SK-N-SH (cell line): ENCODE data around the gene NDUFS8. TPM values are rescaled to one million over a fixed set of nuclear protein-coding genes. Genes with fewer than 3 reads are reported as not detected.
A peak's percentile ranks its signal among the peaks of the same experiment; 100 is the strongest.

Experiments used
- CTCF ChIA-PET: fragments of 300-600, 350-600 bp; formaldehyde crosslinking; extraction: SDS; loops from one replicate; lab custom pipeline; 2021; lab: Yijun Ruan, JAX
- POLR2A ChIA-PET: fragments of 350-600 bp; sonication (Branson Sonifier 250); formaldehyde crosslinking; extraction: SDS; loops from one replicate; lab custom pipeline; 2020; ENCODE audit warnings: antibody characterized with exemption, inconsistent platforms; lab: Yijun Ruan, JAX
- DNase-seq: peaks from one replicate; pipeline ENCODE4 v3.0.0; 2012
- H2AFZ ChIP-seq: fragments of 200-600 bp; sonication (generic); 2 replicates; pipeline ENCODE4 v1.8.1; 2016; ENCODE audit warnings: antibody characterized with exemption, mild to moderate bottlenecking, low read depth
- H3F3A ChIP-seq: fragments of 200-600 bp; sonication (generic); replicated peaks from 2 replicates; pipeline ENCODE3; 2016; ENCODE audit warnings: antibody characterized with exemption, mild to moderate bottlenecking; ENCODE audit not compliant: insufficient read depth
- H3K27ac ChIP-seq, 2 experiments: fragments of 200-500 bp in 1 of 2; fragments of 200-600 bp in 1 of 2; sonication (Bioruptor generic) in 1 of 2; sonication (generic), shearing (Covaris generic) in 1 of 2; 2 replicates each; pipeline versions ENCODE4 v1.5.1 to v1.6.1; 2014 to 2016; ENCODE audit warnings: low read depth in 2 of 2, inconsistent platforms in 1 of 2, low read length in 1 of 2, mild to moderate bottlenecking in 1 of 2, mixed read lengths in 1 of 2
- H3K27me3 ChIP-seq: fragments of 200-600 bp; sonication (generic), shearing (Covaris generic); 2 replicates; pipeline ENCODE4 v1.6.1; 2016; ENCODE audit warnings: mixed run types; ENCODE audit not compliant: insufficient read depth
- H3K36me3 ChIP-seq, 2 experiments: fragments of 200-500 bp in 1 of 2; fragments of 200-600 bp in 1 of 2; sonication (Bioruptor generic) in 1 of 2; sonication (generic) in 1 of 2; replicated peaks in 1 of 2; 2 replicates each; pipeline versions ENCODE3 to v1.5.1; 2014 to 2016; ENCODE audit warnings: low read length in 1 of 2, mild to moderate bottlenecking in 1 of 2; ENCODE audit not compliant: insufficient read depth in 2 of 2, control insufficient read depth in 1 of 2
- H3K4me1 ChIP-seq, 2 experiments: fragments of 200-500 bp in 1 of 2; fragments of 200-600 bp in 1 of 2; sonication (Bioruptor generic) in 1 of 2; sonication (generic), shearing (Covaris generic) in 1 of 2; 2 replicates each; pipeline versions ENCODE4 v1.5.1 to v1.6.1; 2014 to 2016; ENCODE audit warnings: low read depth in 1 of 2, low read length in 1 of 2, mixed run types in 1 of 2; ENCODE audit not compliant: insufficient read depth in 2 of 2, control insufficient read depth in 1 of 2
- H3K4me2 ChIP-seq: fragments of 200-600 bp; sonication (generic), shearing (Covaris generic); 2 replicates; pipeline ENCODE4 v1.6.1; 2017; ENCODE audit warnings: mixed run types
- H3K4me3 ChIP-seq, 2 experiments: fragments of 200-500 bp in 1 of 2; fragments of 200-600 bp in 1 of 2; sonication (Bioruptor generic) in 1 of 2; sonication (generic), shearing (Covaris generic) in 1 of 2; 2 replicates each; pipeline versions ENCODE4 v1.5.1 to v1.8.1; 2014 to 2016; ENCODE audit warnings: low read depth in 2 of 2, inconsistent platforms in 1 of 2, low read length in 1 of 2, mild to moderate bottlenecking in 1 of 2, mixed read lengths in 1 of 2, moderate library complexity in 1 of 2
- H3K79me2 ChIP-seq: fragments of 200-600 bp; sonication (generic); 2 replicates; pipeline ENCODE4 v1.8.1; 2017; ENCODE audit warnings: mild to moderate bottlenecking; ENCODE audit not compliant: insufficient read depth
- H3K9ac ChIP-seq: fragments of 200-600 bp; sonication (generic); 2 replicates; pipeline ENCODE4 v1.6.1; 2017; ENCODE audit warnings: mixed run types
- H3K9me2 ChIP-seq: fragments of 200-600 bp; sonication (generic); 2 replicates; pipeline ENCODE4 v1.6.1; 2017; ENCODE audit warnings: mixed run types
- H3K9me3 ChIP-seq: fragments of 200-600 bp; sonication (generic); 2 replicates; pipeline ENCODE4 v1.6.1; 2017; ENCODE audit warnings: mixed run types, mild to moderate bottlenecking, moderate library complexity
- H4K20me1 ChIP-seq: fragments of 200-600 bp; sonication (generic); 2 replicates; pipeline ENCODE4 v1.6.1; 2017; ENCODE audit warnings: mild to moderate bottlenecking, mixed run types; ENCODE audit not compliant: insufficient read depth
- CHD2 ChIP-seq: fragments of 150-350 bp; IDR thresholded peaks from 2 replicates; pipeline ENCODE4 v1.6.1; 2018; ENCODE audit warnings: low read length; ENCODE audit not compliant: partially characterized antibody
- EP300 ChIP-seq, 2 experiments: IDR thresholded peaks; 2 replicates each; pipeline versions ENCODE4 v1.4.0 to v1.6.1; 2012; ENCODE audit warnings: borderline replicate concordance in 1 of 2, low read depth in 1 of 2, low read length in 1 of 2
- FOXM1 ChIP-seq: IDR thresholded peaks from 2 replicates; pipeline ENCODE4 v1.4.0; 2012; ENCODE audit warnings: low read depth, mild to moderate bottlenecking
- GATA2 ChIP-seq: sonication (generic); formaldehyde crosslinking; IDR thresholded peaks from 2 replicates; pipeline ENCODE4 v1.5.0; 2020; ENCODE audit warnings: mild to moderate bottlenecking, missing genetic modification reagents
- IRF3 ChIP-seq: fragments of 150-350 bp; IDR thresholded peaks from 2 replicates; pipeline ENCODE4 v1.6.1; 2016; ENCODE audit warnings: mild to moderate bottlenecking, low read depth, low read length
- JUND ChIP-seq: IDR thresholded peaks from 2 replicates; pipeline ENCODE4 v1.4.0; 2012
- MAX ChIP-seq: IDR thresholded peaks from 2 replicates; pipeline ENCODE4 v1.4.0; 2012; ENCODE audit warnings: low read depth
- MXI1 ChIP-seq: IDR thresholded peaks from 2 replicates; pipeline ENCODE4 v1.6.1; 2012; ENCODE audit warnings: mild to moderate bottlenecking, low read depth, low read length, improper control_type of control experiment
- NRF1 ChIP-seq: IDR thresholded peaks from 2 replicates; pipeline ENCODE4 v1.6.1; 2012; ENCODE audit warnings: low read depth, mild to moderate bottlenecking, low read length
- POLR2AphosphoS5 ChIP-seq: IDR thresholded peaks from 2 replicates; pipeline ENCODE4 v1.6.1; 2012; ENCODE audit warnings: low read depth, low read length
- RAD21 ChIP-seq: IDR thresholded peaks from 2 replicates; pipeline ENCODE4 v1.6.1; 2012; ENCODE audit warnings: mild to moderate bottlenecking, low read length
- RCOR1 ChIP-seq: fragments of 150-350 bp; IDR thresholded peaks from 2 replicates; pipeline ENCODE4 v1.6.1; 2017; ENCODE audit warnings: antibody characterized with exemption, low read length
- RFX5 ChIP-seq: IDR thresholded peaks from 2 replicates; pipeline ENCODE4 v1.6.1; 2012; ENCODE audit warnings: mild to moderate bottlenecking, improper control_type of control experiment, low read length
- RXRA ChIP-seq: IDR thresholded peaks from 2 replicates; pipeline ENCODE4 v1.4.0; 2012; ENCODE audit warnings: low read depth, mild to moderate bottlenecking, borderline replicate concordance
- SIN3A ChIP-seq: IDR thresholded peaks from 2 replicates; pipeline ENCODE4 v1.6.1; 2012; ENCODE audit warnings: low read depth, mild to moderate bottlenecking, low read length, moderate library complexity, borderline replicate concordance
- TAF1 ChIP-seq: IDR thresholded peaks from 2 replicates; pipeline ENCODE4 v1.6.1; 2012; ENCODE audit warnings: low read depth, mild to moderate bottlenecking, low read length, moderate library complexity, borderline replicate concordance
- TEAD4 ChIP-seq: IDR thresholded peaks from 2 replicates; pipeline ENCODE4 v1.4.0; 2012; ENCODE audit warnings: mild to moderate bottlenecking, borderline replicate concordance; ENCODE audit not compliant: insufficient read depth
- WGBS: methylation state at CpG from one replicate; pipeline ENCODE4 v1.1.6; 2017; ENCODE audit warnings: low lambda C conversion rate; 5-methylcytosine and 5-hydroxymethylcytosine counted together
- polyA plus RNA-seq, 3 experiments: library from polyadenylated mRNA; depleted of rRNA; stranded (reverse); fragments of >200 nt; gene quantifications; 2 replicates each; pipeline ENCODE4 v1.2.3, GENCODE V29; 2012
- TF ChIP-seq, protein P1 (sequence below): IDR thresholded peaks from 2 replicates; pipeline ENCODE4 v1.4.0; 2012; ENCODE audit warnings: low read depth, borderline replicate concordance

The NDUFS8 gene
- polyA plus RNA-seq, 1 of the 3 experiments (the other 2 are of a cell fraction), result 123 TPM

GRCh38 chr11:68002938-68003845 lies 27.3 kb upstream of the NDUFS8 start:
- POLR2A ChIA-PET, result no interaction called here
- H3K9ac ChIP-seq, result no peak overlapping the region

GRCh38 chr11:68003846-68004550 lies 26.5 kb upstream of the NDUFS8 start, which contains the start of gene UNC93B1:
TSS of gene UNC93B1 (minus strand) at chr11:68004097. CDS start at chr11:68004043, 54 bp downstream.
- Histone ChIP-seq H3K27me3 (no peaks in the 10 kb centered on the region), H2AFZ (peak within 1 kb of the TSS; percentile 80; the same call in 1 of the 2 replicates), H3K4me2 (peak within 1 kb of the TSS; percentile 77), H4K20me1 (no peaks in the 10 kb centered on the region), H3K4me1 (peaks cover 0 to 13% of the 10 kb centered on the region in 2 experiments; a peak in 1 of 4 replicates), H3K27ac (no peak within 1 kb of the TSS; a peak in 1 of 4 replicates), H3K36me3 (no peaks in the 10 kb centered on the region), H3K4me3 (peak within 1 kb of the TSS; percentile 62 to 68), H3K9me2 (no peaks in the 10 kb centered on the region), H3K9me3 (no peaks in the 10 kb centered on the region), H3K79me2 (no peaks in the 10 kb centered on the region), H3K9ac (peak within 1 kb of the TSS; percentile 55), H3F3A (peaks cover 3% of the 10 kb centered on the region)
- 4% methylated on average over 7 of the region's 64 CpGs for WGBS
- ChIA-PET POLR2A (no interaction called here), CTCF (interaction anchor here (1.1 to 2.3 kb wide), 3 partner anchors 11 to 313 kb away, joined by 4 to 12 read pairs (median 7); no protein-coding TSS in a partner anchor)
- peak; percentile 97 for DNase-seq
- TF ChIP-seq, protein P1, sequence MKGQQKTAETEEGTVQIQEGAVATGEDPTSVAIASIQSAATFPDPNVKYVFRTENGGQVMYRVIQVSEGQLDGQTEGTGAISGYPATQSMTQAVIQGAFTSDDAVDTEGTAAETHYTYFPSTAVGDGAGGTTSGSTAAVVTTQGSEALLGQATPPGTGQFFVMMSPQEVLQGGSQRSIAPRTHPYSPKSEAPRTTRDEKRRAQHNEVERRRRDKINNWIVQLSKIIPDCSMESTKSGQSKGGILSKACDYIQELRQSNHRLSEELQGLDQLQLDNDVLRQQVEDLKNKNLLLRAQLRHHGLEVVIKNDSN, result peak; percentile 62; the same call in 1 of the 2 replicates
- no peak for TF ChIP-seq TEAD4
- no peak for TF ChIP-seq RXRA
- no peak for TF ChIP-seq TAF1
- peak; percentile 43; the same call in 1 of the 2 replicates for TF ChIP-seq POLR2AphosphoS5
- TF ChIP-seq SIN3A, result 0 out of 2 replicates have a peak, but pooled peaks have one; percentile 38
- TF ChIP-seq JUND, result no peak
- no peak for TF ChIP-seq EP300 (IDR thresholded peaks at IDR 0.05; ENCODE audit: borderline replicate concordance in 1 of 2, low read depth in 1 of 2, low read length in 1 of 2)
- peak; percentile 59 for TF ChIP-seq MAX
- peak; percentile 65 for TF ChIP-seq NRF1
- peak; percentile 48; the same call in 1 of the 2 replicates for TF ChIP-seq RCOR1
- peak; percentile 89 for TF ChIP-seq MXI1

More at GRCh38 chr11:68002938-68003845, 27.3 kb upstream of the NDUFS8 start:
- no peaks in the 10 kb centered on the region for H3K79me2 ChIP-seq
- no peaks in the 10 kb centered on the region for H3K9me3 ChIP-seq
- CTCF ChIA-PET, result interaction anchor here (0.9 to 2.3 kb wide), 2 partner anchors 10 to 13 kb away, joined by 3 to 12 read pairs; no protein-coding TSS in a partner anchor
- peak overlapping the region; percentile 77; the same call in 1 of the 2 replicates for H3K4me2 ChIP-seq
- no peak overlapping the region for H2AFZ ChIP-seq
- H3F3A ChIP-seq, result peaks cover 3% of the 10 kb centered on the region
- no peak for TF ChIP-seq RFX5
- no peak for TF ChIP-seq MXI1
- TF ChIP-seq, protein P1, result no peak
- TF ChIP-seq JUND, result no peak
- no peak for TF ChIP-seq SIN3A
- no peak for TF ChIP-seq RXRA
- TF ChIP-seq POLR2AphosphoS5, result no peak
- TF ChIP-seq GATA2 (CRISPR knock-in tag), result no peak
- no peak for TF ChIP-seq FOXM1
- TF ChIP-seq CHD2, result no peak
- no peak for TF ChIP-seq EP300 (IDR thresholded peaks at IDR 0.05; ENCODE audit: borderline replicate concordance in 1 of 2, low read depth in 1 of 2, low read length in 1 of 2)
- no peak for TF ChIP-seq NRF1
- no peak for TF ChIP-seq TEAD4
- TF ChIP-seq IRF3, result no peak
- TF ChIP-seq RAD21, result no peak
- H3K36me3 ChIP-seq, result no peaks in the 10 kb centered on the region
- 82% methylated on average over 20 of the region's 86 CpGs for WGBS
- no peaks in the 10 kb centered on the region for H3K27me3 ChIP-seq
- no peaks in the 10 kb centered on the region for H4K20me1 ChIP-seq
- peak; percentile 70 for DNase-seq
- H3K4me1 ChIP-seq, result peaks cover 0 to 13% of the 10 kb centered on the region in 2 experiments; a peak in 1 of 4 replicates
- no peaks in the 10 kb centered on the region for H3K9me2 ChIP-seq
- no peak overlapping the region for H3K27ac ChIP-seq
- peak overlapping the region; percentile 62 to 68 for H3K4me3 ChIP-seq
